ENCODE measurements around the gene CUL1.

DNA sequence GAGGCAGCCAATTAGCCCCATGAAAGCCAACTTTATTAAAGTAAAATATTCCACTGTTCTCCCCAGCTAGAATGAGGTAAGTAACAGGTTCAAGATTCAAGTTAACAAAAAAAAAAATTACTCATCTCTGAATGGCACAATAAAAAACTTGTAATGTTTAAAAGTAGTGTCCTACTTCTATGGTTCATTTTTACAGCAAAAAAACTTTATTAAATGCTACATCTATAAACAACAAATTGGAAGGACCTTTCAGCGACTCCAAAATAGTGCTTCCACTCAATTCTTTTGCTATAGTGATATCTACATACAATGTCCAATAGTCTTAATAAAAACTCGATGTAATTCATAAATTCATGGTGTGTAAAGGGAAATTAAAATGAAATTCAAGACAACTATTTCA lies 126.2 kb downstream of the CUL1 start:
- TF ChIP-seq, protein P1, sequence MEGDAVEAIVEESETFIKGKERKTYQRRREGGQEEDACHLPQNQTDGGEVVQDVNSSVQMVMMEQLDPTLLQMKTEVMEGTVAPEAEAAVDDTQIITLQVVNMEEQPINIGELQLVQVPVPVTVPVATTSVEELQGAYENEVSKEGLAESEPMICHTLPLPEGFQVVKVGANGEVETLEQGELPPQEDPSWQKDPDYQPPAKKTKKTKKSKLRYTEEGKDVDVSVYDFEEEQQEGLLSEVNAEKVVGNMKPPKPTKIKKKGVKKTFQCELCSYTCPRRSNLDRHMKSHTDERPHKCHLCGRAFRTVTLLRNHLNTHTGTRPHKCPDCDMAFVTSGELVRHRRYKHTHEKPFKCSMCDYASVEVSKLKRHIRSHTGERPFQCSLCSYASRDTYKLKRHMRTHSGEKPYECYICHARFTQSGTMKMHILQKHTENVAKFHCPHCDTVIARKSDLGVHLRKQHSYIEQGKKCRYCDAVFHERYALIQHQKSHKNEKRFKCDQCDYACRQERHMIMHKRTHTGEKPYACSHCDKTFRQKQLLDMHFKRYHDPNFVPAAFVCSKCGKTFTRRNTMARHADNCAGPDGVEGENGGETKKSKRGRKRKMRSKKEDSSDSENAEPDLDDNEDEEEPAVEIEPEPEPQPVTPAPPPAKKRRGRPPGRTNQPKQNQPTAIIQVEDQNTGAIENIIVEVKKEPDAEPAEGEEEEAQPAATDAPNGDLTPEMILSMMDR (IDR thresholded peaks at IDR 0.05; ENCODE audit: extremely low read depth in 1 of 2, insufficient read depth in 1 of 2, low read depth in 1 of 2, low read length in 2 of 2): no peak
- TF ChIP-seq EZH2 (IDR thresholded peaks at IDR 0.05; ENCODE audit: borderline replicate concordance, low read depth, low read length, severe bottlenecking) (no peak), POLR2A (IDR thresholded peaks at IDR 0.05; ENCODE audit: low read depth, low read length) (no peak), MYC (IDR thresholded peaks at IDR 0.05; ENCODE audit: low read depth, low read length) (no peak), POLR2AphosphoS5 (IDR thresholded peaks at IDR 0.05; ENCODE audit: insufficient read depth, low read depth, low read length) (no peak), JUN (IDR thresholded peaks at IDR 0.05; ENCODE audit: borderline replicate concordance, insufficient read depth, insufficient read length, low read depth) (no peak), FOS (IDR thresholded peaks at IDR 0.05; ENCODE audit: borderline replicate concordance, insufficient read depth, low read length) (no peak)
- TF ChIP-seq, protein P2, sequence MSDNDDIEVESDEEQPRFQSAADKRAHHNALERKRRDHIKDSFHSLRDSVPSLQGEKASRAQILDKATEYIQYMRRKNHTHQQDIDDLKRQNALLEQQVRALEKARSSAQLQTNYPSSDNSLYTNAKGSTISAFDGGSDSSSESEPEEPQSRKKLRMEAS (IDR thresholded peaks at IDR 0.05; ENCODE audit: insufficient read depth, insufficient read length): no peak
